K562 (cell line): Measurements from ENCODE around the gene CCL27. TPM values are rescaled to one million over a fixed set of nuclear protein-coding genes. Genes with fewer than 3 reads are reported as not detected.

ENCODE experiments used
- ATAC-seq: fragments of 200-7000 bp; cut with Tn5 transposase; 3 replicates; pipeline ENCODE4 v1.9.1; 2020; ENCODE audit warnings: moderate library complexity
- BruUV-seq: library from RNA; stranded (reverse); fragments of 400-500 nt; replicated peaks from 2 replicates; lab custom pipeline; 2021; lab: Mats Ljungman, UMichigan
- CTCF ChIA-PET: fragments of 300-600 bp; formaldehyde crosslinking; extraction: SDS; loops from one replicate; lab custom pipeline; 2021; ENCODE audit warnings: low intra/inter-chr PET ratio; lab: Yijun Ruan, JAX
- POLR2A ChIA-PET: fragments of 300-600, 350-650 bp; sonication (Branson Sonifier 250); formaldehyde crosslinking; extraction: SDS; loops from one replicate; lab custom pipeline; 2021; ENCODE audit warnings: antibody characterized with exemption, inconsistent platforms; lab: Yijun Ruan, JAX
- DNase-seq, 4 experiments: peaks; one replicate each; pipeline versions ENCODE4 v3.0.0 to v3.0.0-alpha.2; 2011 to 2018; ENCODE audit warnings: low spot score in 3 of 4, mixed read lengths in 3 of 4; ENCODE audit errors: extremely low read depth in 1 of 4
- FAIRE-seq: peaks from 2 replicates; lab custom pipeline; 2011; peaks lifted over from hg19 to GRCh38; lab: Jason Lieb, UNC
- H2AFZ ChIP-seq: 2 replicates; pipeline ENCODE4 v1.6.0; 2011; ENCODE audit warnings: low read depth, low read length, control low read depth, inconsistent platforms
- H3K27ac ChIP-seq: fragments of 200-600 bp; 3 replicates; pipeline ENCODE4 v1.8.0; 2011; ENCODE audit warnings: low read depth, mild to moderate bottlenecking, control low read depth, inconsistent platforms, low read length, moderate library complexity, mixed read lengths; ENCODE audit errors: extremely low read depth
- H3K27me3 ChIP-seq, 2 experiments: fragments of 300-600 bp in 1 of 2; 2 replicates in 1 of 2; 3 replicates in 1 of 2; pipeline versions ENCODE4 v1.6.0 to v1.8.0; 2011; ENCODE audit warnings: inconsistent platforms in 2 of 2, low read length in 2 of 2, mild to moderate bottlenecking in 1 of 2, mixed read lengths in 1 of 2, moderate library complexity in 1 of 2; ENCODE audit not compliant: control insufficient read depth in 2 of 2, insufficient read depth in 2 of 2
- H3K36me3 ChIP-seq: fragments of 300-600 bp; 3 replicates; pipeline ENCODE4 v1.8.0; 2011; ENCODE audit warnings: mild to moderate bottlenecking, low read length, inconsistent platforms; ENCODE audit not compliant: control insufficient read depth, insufficient read depth
- H3K4me1 ChIP-seq, 2 experiments: fragments of 200-600 bp in 1 of 2; replicated peaks in 1 of 2; 2 replicates in 1 of 2; 3 replicates in 1 of 2; pipeline versions ENCODE4 v1.5.1 to v1.8.0; 2011; ENCODE audit warnings: inconsistent platforms in 2 of 2, low read length in 2 of 2, mild to moderate bottlenecking in 1 of 2, mixed read lengths in 1 of 2, moderate library complexity in 1 of 2; ENCODE audit not compliant: control insufficient read depth in 2 of 2, insufficient read depth in 2 of 2
- H3K4me2 ChIP-seq: 2 replicates; pipeline ENCODE4 v1.6.1; 2011; ENCODE audit warnings: low read length, control low read depth, inconsistent platforms, mixed read lengths; ENCODE audit not compliant: insufficient read depth
- H3K4me3 ChIP-seq: fragments of 200-600 bp; sonication (generic), shearing (Covaris generic); 2 replicates; pipeline ENCODE4 v1.5.1; 2016; ENCODE audit warnings: control low read depth, inconsistent platforms
- H3K79me2 ChIP-seq: fragments of 200-600 bp; 3 replicates; pipeline ENCODE4 v1.8.0; 2011; ENCODE audit warnings: low read length, inconsistent platforms; ENCODE audit not compliant: control insufficient read depth, insufficient read depth
- H3K9ac ChIP-seq, 2 experiments: 2 replicates each; pipeline versions ENCODE4 v1.6.0 to v1.6.1; 2011; ENCODE audit warnings: low read depth in 2 of 2, low read length in 2 of 2, control low read depth in 1 of 2, inconsistent platforms in 1 of 2, mild to moderate bottlenecking in 1 of 2, mixed read lengths in 1 of 2; ENCODE audit not compliant: insufficient read depth in 1 of 2
- H3K9me1 ChIP-seq: one replicate; pipeline ENCODE4 v1.6.0; 2011; ENCODE audit warnings: inconsistent platforms, mild to moderate bottlenecking, low read length, moderate library complexity; ENCODE audit not compliant: control insufficient read depth, insufficient read depth
- H3K9me3 ChIP-seq: replicated peaks from 2 replicates; pipeline ENCODE4 v1.5.1; 2011; ENCODE audit warnings: low read depth, low read length, inconsistent platforms; ENCODE audit not compliant: control insufficient read depth, insufficient read depth
- H4K20me1 ChIP-seq: replicated peaks from 2 replicates; pipeline ENCODE4 v1.6.1; 2011; ENCODE audit warnings: low read length, inconsistent platforms, mixed read lengths; ENCODE audit not compliant: control insufficient read depth, insufficient read depth
- CHD4 ChIP-seq: fragments of 200-600 bp; sonication (generic); IDR thresholded peaks from 3 replicates; pipeline ENCODE4 v1.6.1; 2012; ENCODE audit warnings: low read depth, mild to moderate bottlenecking, mixed read lengths, low read length, inconsistent platforms; ENCODE audit not compliant: insufficient read depth, insufficient replicate concordance, poor library complexity, severe bottlenecking
- ESRRA ChIP-seq: fragments of 450-650 bp; IDR thresholded peaks from 2 replicates; pipeline ENCODE4 v1.6.1; 2014; ENCODE audit warnings: low read depth, mild to moderate bottlenecking, moderate library complexity, borderline replicate concordance
- GABPB1 ChIP-seq: sonication (generic); formaldehyde crosslinking; IDR thresholded peaks from 2 replicates; pipeline ENCODE4 v1.8.0; 2022; ENCODE audit warnings: mild to moderate bottlenecking, missing genetic modification reagents
- KDM4B ChIP-seq, 2 experiments: fragments of 450-650 bp in 1 of 2; sonication (generic) in 1 of 2; IDR thresholded peaks; 2 replicates each; pipeline ENCODE4 v1.6.1; 2016 to 2017; ENCODE audit warnings: borderline replicate concordance in 2 of 2, antibody characterized with exemption in 1 of 2, low read depth in 1 of 2, mild to moderate bottlenecking in 1 of 2
- NR2F6 ChIP-seq: fragments of 450-650 bp; formaldehyde crosslinking; IDR thresholded peaks from 2 replicates; pipeline ENCODE4 v1.4.0; 2020; ENCODE audit warnings: mild to moderate bottlenecking
- RAD21 ChIP-seq, 2 experiments: fragments of 250-450 bp in 1 of 2; fragments of 450-650 bp in 1 of 2; sonication (Bioruptor Pico) in 1 of 2; formaldehyde crosslinking in 1 of 2; IDR thresholded peaks in 1 of 2; conservative IDR thresholded peaks in 1 of 2; 2 replicates each; pipeline versions ENCODE4 v1.4.0 to v1.8.0; 2020 to 2022; ENCODE audit warnings: mild to moderate bottlenecking in 2 of 2, moderate library complexity in 1 of 2
- ZNF232 ChIP-seq: sonication (generic); formaldehyde crosslinking; IDR thresholded peaks from 2 replicates; pipeline ENCODE4 v1.8.0; 2022; ENCODE audit warnings: mild to moderate bottlenecking, missing genetic modification reagents
- ZNF282 ChIP-seq: sonication (generic); formaldehyde crosslinking; IDR thresholded peaks from 2 replicates; pipeline ENCODE4 v1.8.1; 2023; ENCODE audit warnings: missing genetic modification reagents
- WGBS: fragments of 100-300 bp; shearing (Covaris generic); methylation state at CpG from one replicate; pipeline ENCODE4 v1.1.6; 2016; ENCODE audit warnings: low coverage, mixed read lengths; ENCODE audit not compliant: insufficient coverage; ENCODE audit errors: missing lambda C conversion rate; 5-methylcytosine and 5-hydroxymethylcytosine counted together
- in situ Hi-C: fragments of 300-500 bp; cut with MboI; formaldehyde crosslinking; loops from 4 replicates; pipeline ENCODE4 v1.15.0; 2018; ENCODE audit warnings: inconsistent platforms, mixed read lengths
- intact Hi-C: fragments of 100-400 bp; cut with micrococcal nuclease; formaldehyde crosslinking; loops from 2 replicates; pipeline ENCODE4 v1.14.2; 2022
- polyA plus RNA-seq, 8 experiments: library from polyadenylated mRNA; depleted of rRNA in 4 of 8; stranded (reverse) in 5 of 8; unstranded in 3 of 8; fragments of >200 nt; fragmentation: Nextera tagmentation in 2 of 8; fragmentation: Illumina TruSeq in 1 of 8; extraction: Ambion mirVana in 2 of 8; extraction: Trizol in 1 of 8; gene quantifications; 2 replicates each; pipeline versions ENCODE4 v1.2.1 to v1.2.3, GENCODE V29; 2011 to 2014; ENCODE audit warnings: inconsistent platforms in 1 of 8, missing spikeins in 1 of 8
- total RNA-seq, 7 experiments: library from RNA; depleted of rRNA in 6 of 7; stranded (reverse); fragments of >200 nt in 6 of 7; fragmentation: Illumina TruSeq in 2 of 7; extraction: Trizol in 2 of 7; gene quantifications; 2 replicates each; pipeline versions ENCODE4 v1.2.1 to v1.2.3, GENCODE V29; 2011 to 2021; ENCODE audit warnings: low replicate concordance in 1 of 7
- TF ChIP-seq, protein P1 (sequence below): fragments of 450-650 bp; IDR thresholded peaks from 2 replicates; pipeline ENCODE4 v1.6.1; 2017; ENCODE audit warnings: antibody characterized with exemption
- TF ChIP-seq, protein P2 (sequence below): sonication (generic); formaldehyde crosslinking; IDR thresholded peaks from 2 replicates; pipeline ENCODE4 v1.8.1; 2022; ENCODE audit warnings: missing genetic modification reagents
- TF ChIP-seq, protein P3 (sequence below): sonication (generic); formaldehyde crosslinking; IDR thresholded peaks from 2 replicates; pipeline ENCODE4 v1.8.1; 2023; ENCODE audit warnings: mild to moderate bottlenecking, missing genetic modification reagents
- TF ChIP-seq, protein P4 (sequence below): sonication (generic); formaldehyde crosslinking; IDR thresholded peaks from 2 replicates; pipeline ENCODE4 v1.8.1; 2023; ENCODE audit warnings: mild to moderate bottlenecking, missing genetic modification reagents
- TF ChIP-seq, protein P5 (sequence below): fragments of 450-650 bp; IDR thresholded peaks from 2 replicates; pipeline ENCODE4 v1.6.1; 2016; ENCODE audit warnings: antibody characterized with exemption

Gene CCL27
- total and polyA plus RNA-seq, 9 of the 15 experiments (the other 6 are each of a cell fraction or from before 2014, with no cell fraction given) = 0.10 to 0.53 (median 0.27) TPM; not detected in 5

DNA sequence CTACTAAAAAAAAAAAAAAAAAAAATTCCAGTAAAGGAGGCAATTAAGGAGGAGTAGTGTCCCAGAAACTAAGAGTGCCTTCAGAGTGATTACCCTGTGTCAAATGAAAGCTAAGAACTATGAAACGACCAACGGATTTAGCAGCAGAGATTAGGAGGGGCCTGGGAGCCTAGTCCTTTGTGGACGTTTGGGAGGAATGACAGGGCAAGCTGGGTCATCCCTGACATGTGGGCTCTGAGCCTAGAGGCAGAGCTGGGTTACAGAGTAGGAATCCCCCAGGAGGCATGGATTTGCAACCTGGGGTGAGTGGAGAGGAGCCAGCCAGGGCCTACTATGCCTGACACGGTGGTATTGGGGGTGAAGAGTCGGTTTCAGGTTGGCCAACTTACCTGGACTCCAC lies 29.3 kb downstream of the CCL27 start:
- CTCF ChIA-PET = interaction anchor here (1.2 to 1.5 kb wide), 3 partner anchors 20 to 302 kb away, joined by 3 to 11 read pairs (median 7); no protein-coding TSS in a partner anchor
- TF ChIP-seq, protein P1, sequence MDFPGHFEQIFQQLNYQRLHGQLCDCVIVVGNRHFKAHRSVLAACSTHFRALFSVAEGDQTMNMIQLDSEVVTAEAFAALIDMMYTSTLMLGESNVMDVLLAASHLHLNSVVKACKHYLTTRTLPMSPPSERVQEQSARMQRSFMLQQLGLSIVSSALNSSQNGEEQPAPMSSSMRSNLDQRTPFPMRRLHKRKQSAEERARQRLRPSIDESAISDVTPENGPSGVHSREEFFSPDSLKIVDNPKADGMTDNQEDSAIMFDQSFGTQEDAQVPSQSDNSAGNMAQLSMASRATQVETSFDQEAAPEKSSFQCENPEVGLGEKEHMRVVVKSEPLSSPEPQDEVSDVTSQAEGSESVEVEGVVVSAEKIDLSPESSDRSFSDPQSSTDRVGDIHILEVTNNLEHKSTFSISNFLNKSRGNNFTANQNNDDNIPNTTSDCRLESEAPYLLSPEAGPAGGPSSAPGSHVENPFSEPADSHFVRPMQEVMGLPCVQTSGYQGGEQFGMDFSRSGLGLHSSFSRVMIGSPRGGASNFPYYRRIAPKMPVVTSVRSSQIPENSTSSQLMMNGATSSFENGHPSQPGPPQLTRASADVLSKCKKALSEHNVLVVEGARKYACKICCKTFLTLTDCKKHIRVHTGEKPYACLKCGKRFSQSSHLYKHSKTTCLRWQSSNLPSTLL = no peak
- TF ChIP-seq, protein P2, sequence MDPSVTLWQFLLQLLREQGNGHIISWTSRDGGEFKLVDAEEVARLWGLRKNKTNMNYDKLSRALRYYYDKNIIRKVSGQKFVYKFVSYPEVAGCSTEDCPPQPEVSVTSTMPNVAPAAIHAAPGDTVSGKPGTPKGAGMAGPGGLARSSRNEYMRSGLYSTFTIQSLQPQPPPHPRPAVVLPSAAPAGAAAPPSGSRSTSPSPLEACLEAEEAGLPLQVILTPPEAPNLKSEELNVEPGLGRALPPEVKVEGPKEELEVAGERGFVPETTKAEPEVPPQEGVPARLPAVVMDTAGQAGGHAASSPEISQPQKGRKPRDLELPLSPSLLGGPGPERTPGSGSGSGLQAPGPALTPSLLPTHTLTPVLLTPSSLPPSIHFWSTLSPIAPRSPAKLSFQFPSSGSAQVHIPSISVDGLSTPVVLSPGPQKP (CRISPR knock-in tag) = no peak
- TF ChIP-seq, protein P3, sequence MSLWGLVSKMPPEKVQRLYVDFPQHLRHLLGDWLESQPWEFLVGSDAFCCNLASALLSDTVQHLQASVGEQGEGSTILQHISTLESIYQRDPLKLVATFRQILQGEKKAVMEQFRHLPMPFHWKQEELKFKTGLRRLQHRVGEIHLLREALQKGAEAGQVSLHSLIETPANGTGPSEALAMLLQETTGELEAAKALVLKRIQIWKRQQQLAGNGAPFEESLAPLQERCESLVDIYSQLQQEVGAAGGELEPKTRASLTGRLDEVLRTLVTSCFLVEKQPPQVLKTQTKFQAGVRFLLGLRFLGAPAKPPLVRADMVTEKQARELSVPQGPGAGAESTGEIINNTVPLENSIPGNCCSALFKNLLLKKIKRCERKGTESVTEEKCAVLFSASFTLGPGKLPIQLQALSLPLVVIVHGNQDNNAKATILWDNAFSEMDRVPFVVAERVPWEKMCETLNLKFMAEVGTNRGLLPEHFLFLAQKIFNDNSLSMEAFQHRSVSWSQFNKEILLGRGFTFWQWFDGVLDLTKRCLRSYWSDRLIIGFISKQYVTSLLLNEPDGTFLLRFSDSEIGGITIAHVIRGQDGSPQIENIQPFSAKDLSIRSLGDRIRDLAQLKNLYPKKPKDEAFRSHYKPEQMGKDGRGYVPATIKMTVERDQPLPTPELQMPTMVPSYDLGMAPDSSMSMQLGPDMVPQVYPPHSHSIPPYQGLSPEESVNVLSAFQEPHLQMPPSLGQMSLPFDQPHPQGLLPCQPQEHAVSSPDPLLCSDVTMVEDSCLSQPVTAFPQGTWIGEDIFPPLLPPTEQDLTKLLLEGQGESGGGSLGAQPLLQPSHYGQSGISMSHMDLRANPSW = no peak
- TF ChIP-seq, protein P4, sequence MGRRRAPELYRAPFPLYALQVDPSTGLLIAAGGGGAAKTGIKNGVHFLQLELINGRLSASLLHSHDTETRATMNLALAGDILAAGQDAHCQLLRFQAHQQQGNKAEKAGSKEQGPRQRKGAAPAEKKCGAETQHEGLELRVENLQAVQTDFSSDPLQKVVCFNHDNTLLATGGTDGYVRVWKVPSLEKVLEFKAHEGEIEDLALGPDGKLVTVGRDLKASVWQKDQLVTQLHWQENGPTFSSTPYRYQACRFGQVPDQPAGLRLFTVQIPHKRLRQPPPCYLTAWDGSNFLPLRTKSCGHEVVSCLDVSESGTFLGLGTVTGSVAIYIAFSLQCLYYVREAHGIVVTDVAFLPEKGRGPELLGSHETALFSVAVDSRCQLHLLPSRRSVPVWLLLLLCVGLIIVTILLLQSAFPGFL = no peak
- TF ChIP-seq RAD21 (CRISPR knock-in tag; conservative IDR thresholded peaks at IDR 0.05 in 1 of 2, IDR thresholded peaks at IDR 0.05 in 1 of 2) (no peak), NR2F6 (CRISPR knock-in tag) (no peak), KDM4B (IDR thresholded peaks at IDR 0.05; ENCODE audit: borderline replicate concordance in 2 of 2, low read depth in 1 of 2) (no peak), GABPB1 (no peak), ZNF232 (CRISPR knock-in tag) (no peak), CHD4 (no peak), ZNF282 (CRISPR knock-in tag) (no peak), ESRRA (no peak)
- TF ChIP-seq, protein P5, sequence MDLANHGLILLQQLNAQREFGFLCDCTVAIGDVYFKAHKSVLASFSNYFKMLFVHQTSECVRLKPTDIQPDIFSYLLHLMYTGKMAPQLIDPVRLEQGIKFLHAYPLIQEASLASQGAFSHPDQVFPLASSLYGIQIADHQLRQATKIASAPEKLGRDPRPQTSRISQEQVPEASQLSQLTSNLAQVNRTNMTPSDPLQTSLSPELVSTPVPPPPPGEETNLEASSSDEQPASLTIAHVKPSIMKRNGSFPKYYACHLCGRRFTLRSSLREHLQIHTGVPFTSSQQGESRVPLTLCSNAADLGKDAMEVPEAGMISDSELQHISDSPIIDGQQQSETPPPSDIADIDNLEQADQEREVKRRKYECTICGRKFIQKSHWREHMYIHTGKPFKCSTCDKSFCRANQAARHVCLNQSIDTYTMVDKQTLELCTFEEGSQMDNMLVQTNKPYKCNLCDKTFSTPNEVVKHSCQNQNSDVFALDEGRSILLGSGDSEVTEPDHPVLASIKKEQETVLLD = no peak

More for the DNA sequence above, 29.3 kb downstream of the CCL27 start:
- H3K9ac ChIP-seq = no peak overlapping the region
- peaks cover 18% of the 10 kb centered on the region for H3K79me2 ChIP-seq
- peaks cover 9 to 24% of the 10 kb centered on the region in 2 experiments; a peak in 4 of 5 replicates for H3K27me3 ChIP-seq
- POLR2A ChIA-PET = interaction anchor here (0.6 to 1.0 kb wide), 3 partner anchors 13 to 945 kb away, joined by 3 to 4 read pairs (median 3); partner anchors contain the start of gene GALT
- H4K20me1 ChIP-seq = 0 out of 2 replicates have a peak, but pooled peaks cover 4% of the 10 kb centered on the region
- H2AFZ ChIP-seq = no peak overlapping the region
- H3K9me1 ChIP-seq = no peaks in the 10 kb centered on the region
- H3K36me3 ChIP-seq = peaks cover 14% of the 10 kb centered on the region; the same call in 1 of the 3 replicates
- no peak for ATAC-seq
- no TSS peak for BruUV-seq
- peaks cover 3 to 34% of the 10 kb centered on the region in 2 experiments; a peak in 4 of 5 replicates for H3K4me1 ChIP-seq
- no peak overlapping the region for H3K4me2 ChIP-seq
- in situ Hi-C loops = no loop called here
- intact Hi-C loops = no loop called here
- no peak for DNase-seq
- 21% methylated on average over 5 of the region's 5 CpGs for WGBS
- H3K27ac ChIP-seq = no peak overlapping the region
- no peak overlapping the region for H3K4me3 ChIP-seq
- no peak for FAIRE-seq
- H3K9me3 ChIP-seq = no peaks in the 10 kb centered on the region
